Cardiac muscle cell (in vitro differentiated cells and primary cell): Measurements from ENCODE around the gene HMX2. TPM values are rescaled to one million over a fixed set of nuclear protein-coding genes. Genes with fewer than 3 reads are reported as not detected.

Experiments used
- DNase-seq, 2 donors: peaks; one replicate each; pipeline versions ENCODE4 v3.0.0 to v3.0.0-alpha.2; 2010 to 2017; ENCODE audit warnings: low read depth in 1 of 2, low spot score in 1 of 2
- H3K27ac ChIP-seq: fragments of 200-600 bp; sonication (generic); 2 replicates; pipeline ENCODE4 v1.5.1; 2016
- H3K27me3 ChIP-seq: fragments of 200-600 bp; sonication (generic); 2 replicates; pipeline ENCODE4 v1.6.0; 2016; ENCODE audit warnings: control low read depth
- H3K36me3 ChIP-seq: fragments of 200-600 bp; sonication (generic); 2 replicates; pipeline ENCODE4 v1.5.1; 2016; ENCODE audit warnings: control low read depth
- H3K4me1 ChIP-seq: fragments of 200-600 bp; sonication (generic); 2 replicates; pipeline ENCODE4 v1.8.1; 2017; ENCODE audit warnings: low read depth, mild to moderate bottlenecking, mixed run types
- H3K4me3 ChIP-seq: fragments of 200-600 bp; sonication (generic); 2 replicates; pipeline ENCODE4 v1.5.1; 2016; ENCODE audit warnings: mild to moderate bottlenecking
- H3K9me3 ChIP-seq: fragments of 200-600 bp; sonication (generic); 2 replicates; pipeline ENCODE4 v1.5.1; 2017; ENCODE audit warnings: low read depth, mild to moderate bottlenecking, control low read depth
- CTCF ChIP-seq: IDR thresholded peaks from 2 replicates; pipeline ENCODE4 v1.5.1; 2012; ENCODE audit warnings: low read depth, mild to moderate bottlenecking, low read length
- polyA plus RNA-seq: library from polyadenylated mRNA; unstranded; fragments of >200 nt; fragmentation: Nextera tagmentation; extraction: Ambion mirVana; gene quantifications from 2 replicates; pipeline ENCODE4 v1.2.1, GENCODE V29; 2016
- total RNA-seq: library from RNA; depleted of rRNA; stranded (reverse); fragments of >200 nt; gene quantifications from 2 replicates; pipeline ENCODE4 v1.2.3, GENCODE V29; 2016

HMX2 gene
- total and polyA plus RNA-seq, 2 experiments from 2014 or later: not detected

GRCh38 chr10:123183724-123184123 lies 35.8 kb downstream of the HMX2 start:
- Histone ChIP-seq H3K27ac (no peak overlapping the region), H3K4me1 (no peaks in the 10 kb centered on the region), H3K27me3 (no peaks in the 10 kb centered on the region), H3K9me3 (no peaks in the 10 kb centered on the region), H3K36me3 (no peaks in the 10 kb centered on the region), H3K4me3 (no peak overlapping the region)
- no peak for DNase-seq
- TF ChIP-seq CTCF: no peak

GRCh38 chr10:123187781-123188180 lies 39.8 kb downstream of the HMX2 start:
- Histone ChIP-seq H3K4me1 (no peaks in the 10 kb centered on the region), H3K27me3 (no peaks in the 10 kb centered on the region), H3K27ac (no peak overlapping the region), H3K36me3 (no peaks in the 10 kb centered on the region), H3K9me3 (no peaks in the 10 kb centered on the region), H3K4me3 (no peak overlapping the region)
- no peak for TF ChIP-seq CTCF
- DNase-seq: no peak

- H3K27ac ChIP-seq: no peak overlapping the region
- H3K27me3 ChIP-seq: no peaks in the 10 kb centered on the region
Observed at GRCh38 chr10:123191886-123192285, 44.0 kb downstream of the HMX2 start.

GRCh38 chr10:123194056-123194455 lies 46.1 kb downstream of the HMX2 start:
- no peak for TF ChIP-seq CTCF
- H3K27me3 ChIP-seq: no peaks in the 10 kb centered on the region
- no peak for DNase-seq
- no peak overlapping the region for H3K4me3 ChIP-seq
- no peaks in the 10 kb centered on the region for H3K36me3 ChIP-seq
- no peak overlapping the region for H3K27ac ChIP-seq
- H3K4me1 ChIP-seq: no peaks in the 10 kb centered on the region
- no peaks in the 10 kb centered on the region for H3K9me3 ChIP-seq

More at GRCh38 chr10:123191886-123192285, 44.0 kb downstream of the HMX2 start:
- H3K4me3 ChIP-seq: no peak overlapping the region
- TF ChIP-seq CTCF: no peak
- no peaks in the 10 kb centered on the region for H3K4me1 ChIP-seq
- no peak for DNase-seq
- no peaks in the 10 kb centered on the region for H3K9me3 ChIP-seq
- no peaks in the 10 kb centered on the region for H3K36me3 ChIP-seq

Other genes with a start within 250 kb of the HMX2 start
- gene FAM24A, start 237.5 kb upstream of the HMX2 start, total RNA-seq: not detected in 2 replicates
- not detected in 2 replicates for gene FAM24A, start 237.5 kb upstream of the HMX2 start, polyA plus RNA-seq
- 5.8 and 7.6 TPM in 2 replicates for gene C10orf88, start 193.9 kb upstream of the HMX2 start, total RNA-seq
- gene C10orf88, start 193.9 kb upstream of the HMX2 start, polyA plus RNA-seq: 11.4 and 17.4 TPM in 2 replicates
- 6.9 and 7.5 TPM in 2 replicates for gene PSTK, start 167.7 kb upstream of the HMX2 start, total RNA-seq
- gene PSTK, start 167.7 kb upstream of the HMX2 start, polyA plus RNA-seq: 12.9 and 13.5 TPM in 2 replicates
- 2.9 and 6.0 TPM in 2 replicates for gene IKZF5, start 139.3 kb upstream of the HMX2 start, total RNA-seq
- gene IKZF5, start 139.3 kb upstream of the HMX2 start, polyA plus RNA-seq: 7.9 and 10.1 TPM in 2 replicates
- gene ACADSB, start 139.1 kb upstream of the HMX2 start, total RNA-seq: 14.3 and 14.7 TPM in 2 replicates
- gene ACADSB, start 139.1 kb upstream of the HMX2 start, polyA plus RNA-seq: 16.0 and 22.0 TPM in 2 replicates
- gene HMX3, start 12.2 kb upstream of the HMX2 start, total RNA-seq: not detected in 2 replicates
- not detected in 2 replicates for gene HMX3, start 12.2 kb upstream of the HMX2 start, polyA plus RNA-seq
- 81.5 and 147 TPM in 2 replicates for gene BUB3, start 6.3 kb downstream of the HMX2 start, total RNA-seq
- 88.8 and 144 TPM in 2 replicates for gene BUB3, start 6.3 kb downstream of the HMX2 start, polyA plus RNA-seq